HepG2 (cell line): ENCODE data around the gene CTNNA3. TPM values are rescaled to one million over a fixed set of nuclear protein-coding genes. Genes with fewer than 3 reads are reported as not detected.

ENCODE experiments used
- ATAC-seq: fragments of 200-7000 bp; cut with Tn5 transposase; 3 replicates; pipeline ENCODE4 v1.9.1; 2020; ENCODE audit warnings: mild to moderate bottlenecking, moderate library complexity
- BruUV-seq: library from RNA; stranded (reverse); fragments of 400-500 nt; replicated peaks from 2 replicates; lab custom pipeline; 2021; lab: Mats Ljungman, UMichigan
- CTCF ChIA-PET: fragments of 300-600 bp; formaldehyde crosslinking; extraction: SDS; loops from one replicate; lab custom pipeline; 2021; ENCODE audit warnings: low total read pairs, inconsistent platforms, low intra/inter-chr PET ratio; lab: Yijun Ruan, JAX
- POLR2A ChIA-PET: fragments of 350-600 bp; sonication (Branson Sonifier 250); formaldehyde crosslinking; loops from one replicate; lab custom pipeline; 2020; ENCODE audit warnings: antibody characterized with exemption, inconsistent platforms; lab: Yijun Ruan, JAX
- DNase-seq: peaks from one replicate; pipeline ENCODE4 v3.0.0-alpha.2; 2015; ENCODE audit warnings: low spot score
- FAIRE-seq: peaks from 3 replicates; lab custom pipeline; 2011; peaks lifted over from hg19 to GRCh38; lab: Jason Lieb, UNC
- H2AFZ ChIP-seq: one replicate; pipeline ENCODE4 v1.6.1; 2011; ENCODE audit warnings: low read length, inconsistent platforms
- H3K27ac ChIP-seq: fragments of 300-600 bp; 3 replicates; pipeline ENCODE4 v1.8.0; 2011; ENCODE audit warnings: mixed run types, mild to moderate bottlenecking, mixed read lengths, low read length, inconsistent platforms; ENCODE audit not compliant: insufficient read depth; ENCODE audit errors: extremely low read length
- H3K27me3 ChIP-seq, 2 experiments: fragments of 200-600 bp in 1 of 2; 2 replicates in 1 of 2; 3 replicates in 1 of 2; pipeline versions ENCODE4 v1.6.0 to v1.8.0; 2011; ENCODE audit warnings: low read length in 2 of 2, mild to moderate bottlenecking in 2 of 2, moderate library complexity in 2 of 2, inconsistent platforms in 1 of 2; ENCODE audit not compliant: insufficient read depth in 2 of 2, control insufficient read depth in 1 of 2
- H3K36me3 ChIP-seq, 2 experiments: fragments of 200-600 bp in 1 of 2; replicated peaks in 1 of 2; 2 replicates in 1 of 2; 3 replicates in 1 of 2; pipeline versions ENCODE4 v1.5.1 to v1.8.0; 2011; ENCODE audit warnings: low read length in 2 of 2, inconsistent platforms in 1 of 2; ENCODE audit not compliant: insufficient read depth in 2 of 2, control insufficient read depth in 1 of 2
- H3K4me1 ChIP-seq: 2 replicates; pipeline ENCODE4 v1.5.1; 2012; ENCODE audit warnings: low read length, inconsistent platforms; ENCODE audit not compliant: insufficient read depth
- H3K4me2 ChIP-seq: 2 replicates; pipeline ENCODE4 v1.6.0; 2011; ENCODE audit warnings: low read depth, low read length, inconsistent platforms
- H3K4me3 ChIP-seq, 3 experiments: fragments of 200-600 bp in 1 of 3; sonication (generic), shearing (Covaris generic) in 1 of 3; replicated peaks in 1 of 3; 2 replicates each; pipeline ENCODE4 v1.5.1; 2011 to 2016; ENCODE audit warnings: low read length in 3 of 3, inconsistent platforms in 2 of 3, low read depth in 2 of 3, mild to moderate bottlenecking in 2 of 3, control low read depth in 1 of 3, mixed read lengths in 1 of 3; ENCODE audit not compliant: insufficient read depth in 1 of 3
- H3K79me2 ChIP-seq: one replicate; pipeline ENCODE4 v1.6.1; 2011; ENCODE audit warnings: low read length, inconsistent platforms; ENCODE audit not compliant: insufficient read depth
- H3K9ac ChIP-seq: 2 replicates; pipeline ENCODE4 v1.6.0; 2011; ENCODE audit warnings: mild to moderate bottlenecking, low read depth, low read length, inconsistent platforms; ENCODE audit not compliant: insufficient read depth
- H3K9me3 ChIP-seq: 2 replicates; pipeline ENCODE4 v1.5.1; 2012; ENCODE audit warnings: mild to moderate bottlenecking, low read length
- H4K20me1 ChIP-seq: 2 replicates; pipeline ENCODE4 v1.6.0; 2011; ENCODE audit warnings: inconsistent platforms, mild to moderate bottlenecking, low read length, moderate library complexity; ENCODE audit not compliant: insufficient read depth
- BCL6 ChIP-seq: IDR thresholded peaks from 2 replicates; pipeline ENCODE4 v1.6.1; 2016; ENCODE audit warnings: missing genetic modification reagents, missing compliant biosample characterization
- LRRFIP1 ChIP-seq: sonication (generic); formaldehyde crosslinking; conservative IDR thresholded peaks from 2 replicates; pipeline ENCODE4 v1.4.0; 2020; ENCODE audit warnings: missing genetic modification reagents
- TGIF2 ChIP-seq: IDR thresholded peaks from 2 replicates; pipeline ENCODE4 v1.6.1; 2016; ENCODE audit warnings: control low read depth, missing compliant biosample characterization
- ZGPAT ChIP-seq: IDR thresholded peaks from 2 replicates; pipeline ENCODE4 v1.6.1; 2016; ENCODE audit warnings: mild to moderate bottlenecking
- ZIK1 ChIP-seq: sonication (generic); formaldehyde crosslinking; IDR thresholded peaks from 2 replicates; pipeline ENCODE4 v1.5.0; 2020; ENCODE audit warnings: mild to moderate bottlenecking, low read depth, missing genetic modification reagents, borderline replicate concordance
- ZNF260 ChIP-seq: sonication (generic); formaldehyde crosslinking; IDR thresholded peaks from 2 replicates; pipeline ENCODE4 v1.4.0; 2020; ENCODE audit warnings: missing genetic modification reagents, low read depth, mild to moderate bottlenecking, borderline replicate concordance
- ZNF282 ChIP-seq: fragments of 450-650 bp; IDR thresholded peaks from 2 replicates; pipeline ENCODE4 v1.6.1; 2018; ENCODE audit not compliant: partially characterized antibody
- ZNF646 ChIP-seq: sonication (generic); formaldehyde crosslinking; IDR thresholded peaks from 2 replicates; pipeline ENCODE4 v1.9.0; 2021; ENCODE audit warnings: mild to moderate bottlenecking, missing genetic modification reagents
- WGBS: methylation state at CpG from one replicate; pipeline ENCODE4 v1.1.6; 2017; ENCODE audit warnings: low lambda C conversion rate; 5-methylcytosine and 5-hydroxymethylcytosine counted together
- in situ Hi-C: cut with HindIII; loops from 2 replicates; pipeline ENCODE4 v1.10.0; 2017; ENCODE audit warnings: low pct_unique_long_range_greater_than_20kb; ENCODE audit not compliant: extremely low pct_ligation_motif_present
- intact Hi-C: fragments of 100-400 bp; cut with micrococcal nuclease; formaldehyde crosslinking; loops from one replicate; pipeline ENCODE4 v1.10.0; 2022; ENCODE audit not compliant: unreplicated experiment
- polyA plus RNA-seq, 8 experiments: library from polyadenylated mRNA; depleted of rRNA in 3 of 8; stranded (reverse) in 7 of 8; unstranded in 1 of 8; fragments of >200 nt; fragmentation: Illumina TruSeq in 4 of 8; extraction: Trizol in 4 of 8; gene quantifications; 2 replicates each; pipeline versions ENCODE4 v1.2.1 to v1.2.3, GENCODE V29; 2011 to 2016; ENCODE audit warnings: low read depth in 4 of 8, missing spikeins in 1 of 8, mixed read lengths in 1 of 8; ENCODE audit not compliant: insufficient read depth in 1 of 8
- total RNA-seq, 5 experiments: library from RNA; depleted of rRNA; stranded (reverse); fragments of >200 nt; fragmentation: Illumina TruSeq; extraction: Trizol; gene quantifications; 2 replicates each; pipeline ENCODE4 v1.2.3, GENCODE V29; 2016; ENCODE audit warnings: low read depth in 1 of 5

The CTNNA3 gene
- total and polyA plus RNA-seq, 2 of the 13 experiments (the other 11 are each of a cell fraction or from before 2014, with no cell fraction given), result not detected

GRCh38 chr10:66714741-66715140 is 981.3 kb downstream of the CTNNA3 start:
- no peak for FAIRE-seq
- no peak for TF ChIP-seq BCL6 (CRISPR knock-in tag)
- no peak for TF ChIP-seq ZNF260 (CRISPR knock-in tag)
- TF ChIP-seq ZIK1 (CRISPR knock-in tag), result no peak
- no peak for TF ChIP-seq LRRFIP1 (CRISPR knock-in tag)
- TF ChIP-seq, all 625 proteins: peak for 0
- no peak for DNase-seq
- Histone ChIP-seq H2AFZ (no peak overlapping the region), H3K27me3 (no peaks in the 10 kb centered on the region), H3K4me2 (no peak overlapping the region), H3K36me3 (no peaks in the 10 kb centered on the region), H3K79me2 (no peaks in the 10 kb centered on the region), H3K9ac (no peak overlapping the region), H3K9me3 (no peaks in the 10 kb centered on the region), H3K4me3 (no peak overlapping the region), H3K27ac (no peak overlapping the region), H4K20me1 (no peaks in the 10 kb centered on the region), H3K4me1 (no peaks in the 10 kb centered on the region)
- in situ Hi-C loops, result no loop called here
- ChIA-PET POLR2A (no interaction called here), CTCF (no interaction called here)
- ATAC-seq, result no peak
- intact Hi-C loops, result no loop called here
- 6% methylated on average over 1 of the region's 1 CpG for whole genome bisulfite sequencing
- no TSS peak for BruUV-seq

GRCh38 chr10:66713387-66713786 is 982.6 kb downstream of the CTNNA3 start:
- H3K36me3 ChIP-seq, result no peaks in the 10 kb centered on the region
- no peaks in the 10 kb centered on the region for H3K79me2 ChIP-seq
- in situ Hi-C loops, result no loop called here
- no peak overlapping the region for H3K4me2 ChIP-seq
- BruUV-seq, result no TSS peak
- H3K27ac ChIP-seq, result no peak overlapping the region
- ChIA-PET POLR2A (no interaction called here), CTCF (no interaction called here)
- intact Hi-C loops, result no loop called here
- FAIRE-seq (no peak), ATAC-seq (no peak), DNase-seq (no peak)
- no peaks in the 10 kb centered on the region for H3K9me3 ChIP-seq
- no peaks in the 10 kb centered on the region for H4K20me1 ChIP-seq
- 0% methylated on average over 1 of the region's 1 CpG for WGBS
- no peak overlapping the region for H2AFZ ChIP-seq
- no peaks in the 10 kb centered on the region for H3K4me1 ChIP-seq
- no peak overlapping the region for H3K4me3 ChIP-seq
- H3K27me3 ChIP-seq, result no peaks in the 10 kb centered on the region
- no peak overlapping the region for H3K9ac ChIP-seq
- TF ChIP-seq TGIF2 (CRISPR knock-in tag) (no peak), ZNF646 (no peak), ZNF282 (no peak), ZGPAT (CRISPR knock-in tag) (no peak)
